Suprapubic skin (tissue), 4 donors: Measurements from ENCODE around the gene SCAF8.

Experiments used
- POLR2A ChIP-seq, 2 donors: fragments of 450-650 bp; IDR thresholded peaks; one replicate each; pipeline ENCODE4 v1.6.1; 2017; ENCODE audit warnings: antibody characterized with exemption in 2 of 2, mild to moderate bottlenecking in 2 of 2, moderate library complexity in 2 of 2
- POLR2AphosphoS5 ChIP-seq, 3 donors: sonication (generic); formaldehyde crosslinking; IDR thresholded peaks; one replicate each; pipeline ENCODE4 v1.6.1; 2017; ENCODE audit warnings: antibody characterized with exemption in 3 of 3
- TF ChIP-seq, protein P1 (sequence below), 2 donors: fragments of 200-600 bp in 1 of 2; fragments of 450-650 bp in 1 of 2; sonication (generic) in 1 of 2; IDR thresholded peaks; one replicate each; pipeline ENCODE4 v1.5.1; 2016 to 2019; ENCODE audit warnings: antibody characterized with exemption in 2 of 2, mild to moderate bottlenecking in 1 of 2, moderate library complexity in 1 of 2

DNA sequence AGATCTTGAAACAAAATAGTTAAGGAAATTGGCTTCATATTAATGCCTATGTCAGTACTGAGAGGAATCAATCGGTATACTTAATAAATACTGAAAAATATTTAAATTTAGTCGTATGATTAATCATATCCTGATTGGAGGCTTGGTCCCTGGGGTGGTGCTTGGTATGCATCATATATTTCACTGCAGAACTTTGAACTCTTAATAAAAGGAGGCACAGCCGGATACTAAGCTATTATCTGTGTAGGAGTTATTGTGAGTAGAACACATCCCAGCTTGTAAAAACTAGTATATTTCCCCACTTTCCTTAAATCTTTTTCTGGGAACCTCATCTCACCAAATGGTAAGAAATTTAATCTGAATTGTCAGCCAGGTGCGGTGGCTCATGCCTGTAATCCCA, 42.4 kb upstream of the SCAF8 start:
- TF ChIP-seq, protein P1, sequence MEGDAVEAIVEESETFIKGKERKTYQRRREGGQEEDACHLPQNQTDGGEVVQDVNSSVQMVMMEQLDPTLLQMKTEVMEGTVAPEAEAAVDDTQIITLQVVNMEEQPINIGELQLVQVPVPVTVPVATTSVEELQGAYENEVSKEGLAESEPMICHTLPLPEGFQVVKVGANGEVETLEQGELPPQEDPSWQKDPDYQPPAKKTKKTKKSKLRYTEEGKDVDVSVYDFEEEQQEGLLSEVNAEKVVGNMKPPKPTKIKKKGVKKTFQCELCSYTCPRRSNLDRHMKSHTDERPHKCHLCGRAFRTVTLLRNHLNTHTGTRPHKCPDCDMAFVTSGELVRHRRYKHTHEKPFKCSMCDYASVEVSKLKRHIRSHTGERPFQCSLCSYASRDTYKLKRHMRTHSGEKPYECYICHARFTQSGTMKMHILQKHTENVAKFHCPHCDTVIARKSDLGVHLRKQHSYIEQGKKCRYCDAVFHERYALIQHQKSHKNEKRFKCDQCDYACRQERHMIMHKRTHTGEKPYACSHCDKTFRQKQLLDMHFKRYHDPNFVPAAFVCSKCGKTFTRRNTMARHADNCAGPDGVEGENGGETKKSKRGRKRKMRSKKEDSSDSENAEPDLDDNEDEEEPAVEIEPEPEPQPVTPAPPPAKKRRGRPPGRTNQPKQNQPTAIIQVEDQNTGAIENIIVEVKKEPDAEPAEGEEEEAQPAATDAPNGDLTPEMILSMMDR (IDR thresholded peaks at IDR 0.05) = no peak
- TF ChIP-seq POLR2AphosphoS5 (IDR thresholded peaks at IDR 0.05) (no peak), POLR2A (IDR thresholded peaks at IDR 0.05) (no peak)
